Karpas-422 (cell line): ENCODE results near the gene STX18. TPM values are rescaled to one million over a fixed set of nuclear protein-coding genes. Genes with fewer than 3 reads are reported as not detected.
A peak's percentile ranks its signal among the peaks of the same experiment; 100 is the strongest.

Experiments
- DNase-seq: peaks from one replicate; pipeline ENCODE4 v3.0.0-alpha.2; 2015
- H2AFZ ChIP-seq: fragments of 200-600 bp; sonication (generic); 2 replicates; pipeline ENCODE4 v1.6.1; 2014; ENCODE audit warnings: antibody characterized with exemption, low read length, mixed read lengths
- H3K27ac ChIP-seq: fragments of 200-600 bp; sonication (generic); 2 replicates; pipeline ENCODE4 v1.5.1; 2014; ENCODE audit warnings: mild to moderate bottlenecking, low read length, moderate library complexity
- H3K27me3 ChIP-seq: fragments of 200-600 bp; sonication (generic); 2 replicates; pipeline ENCODE4 v1.6.1; 2014; ENCODE audit warnings: low read length, mixed read lengths
- H3K36me3 ChIP-seq: fragments of 200-600 bp; sonication (generic); 2 replicates; pipeline ENCODE4 v1.6.1; 2014; ENCODE audit warnings: low read length, mixed read lengths; ENCODE audit not compliant: insufficient read depth
- H3K4me1 ChIP-seq: fragments of 200-600 bp; sonication (generic); 2 replicates; pipeline ENCODE4 v1.6.1; 2014; ENCODE audit warnings: mild to moderate bottlenecking, low read length, mixed read lengths
- H3K4me2 ChIP-seq: fragments of 200-600 bp; sonication (generic); 2 replicates; pipeline ENCODE4 v1.6.1; 2014; ENCODE audit warnings: low read length, low read depth, mild to moderate bottlenecking; ENCODE audit not compliant: poor library complexity, severe bottlenecking
- H3K4me3 ChIP-seq: fragments of 200-600 bp; sonication (generic); 2 replicates; pipeline ENCODE4 v1.5.1; 2014; ENCODE audit warnings: mild to moderate bottlenecking, antibody characterized with exemption, low read length, mixed read lengths
- H3K79me2 ChIP-seq: fragments of 200-600 bp; sonication (generic); 2 replicates; pipeline ENCODE4 v1.6.1; 2014; ENCODE audit warnings: mild to moderate bottlenecking, low read length, mixed read lengths
- H3K9ac ChIP-seq: fragments of 200-600 bp; sonication (generic); 2 replicates; pipeline ENCODE4 v1.6.0; 2014; ENCODE audit warnings: low read length
- H3K9me2 ChIP-seq: fragments of 200-600 bp; sonication (generic), shearing (Covaris generic); replicated peaks from 2 replicates; pipeline ENCODE4 v1.6.0; 2014; ENCODE audit warnings: mild to moderate bottlenecking, low read length, moderate library complexity; ENCODE audit not compliant: insufficient read depth
- H3K9me3 ChIP-seq: fragments of 300-700, 200-600 bp; sonication (generic); 2 replicates; pipeline ENCODE4 v1.6.1; 2014; ENCODE audit warnings: low read length, mixed read lengths
- H4K20me1 ChIP-seq: fragments of 200-600 bp; sonication (generic); 2 replicates; pipeline ENCODE4 v1.6.1; 2014; ENCODE audit warnings: mild to moderate bottlenecking, antibody characterized with exemption, low read length, low read depth; ENCODE audit not compliant: insufficient read depth
- total RNA-seq: library from RNA; depleted of rRNA; stranded (reverse); fragments of >200 nt; shearing (Covaris generic); gene quantifications from 2 replicates; pipeline ENCODE4 v1.2.3, GENCODE V29; 2014; ENCODE audit warnings: low replicate concordance

Gene STX18
- total RNA-seq, 1 experiment from 2014 or later: 17.9 TPM

- H3K27me3 ChIP-seq: no peaks in the 10 kb centered on the region
- H3K4me1 ChIP-seq: peaks cover 16% of the 10 kb centered on the region
- no peak overlapping the region for H3K27ac ChIP-seq
- H3K79me2 ChIP-seq: no peaks in the 10 kb centered on the region
- H3K9me3 ChIP-seq: no peaks in the 10 kb centered on the region
- peak; percentile 78 for DNase-seq
- H2AFZ ChIP-seq: peak overlapping the region; percentile 69
- peak overlapping the region; percentile 60 for H3K9ac ChIP-seq
- H3K36me3 ChIP-seq: no peaks in the 10 kb centered on the region
- H3K9me2 ChIP-seq: no peaks in the 10 kb centered on the region
- peak overlapping the region; percentile 64 for H3K4me2 ChIP-seq
- no peaks in the 10 kb centered on the region for H4K20me1 ChIP-seq
- H3K4me3 ChIP-seq: peak overlapping the region; percentile 53
Measured at GRCh38 chr4:4395849-4396627, 145.8 kb downstream of the STX18 start.

GRCh38 chr4:4395371-4395770, 146.5 kb downstream of the STX18 start:
- no peak for DNase-seq
- H3K4me3 ChIP-seq: peak overlapping the region; percentile 53; the same call in 1 of the 2 replicates
- H3K9me3 ChIP-seq: no peaks in the 10 kb centered on the region
- peak overlapping the region; percentile 64 for H3K4me2 ChIP-seq
- no peaks in the 10 kb centered on the region for H4K20me1 ChIP-seq
- no peaks in the 10 kb centered on the region for H3K79me2 ChIP-seq
- no peak overlapping the region; the same call in 1 of the 2 replicates for H3K9ac ChIP-seq
- H3K27me3 ChIP-seq: no peaks in the 10 kb centered on the region
- no peak overlapping the region for H3K27ac ChIP-seq
- no peak overlapping the region for H2AFZ ChIP-seq
- no peaks in the 10 kb centered on the region for H3K9me2 ChIP-seq
- H3K36me3 ChIP-seq: no peaks in the 10 kb centered on the region
- H3K4me1 ChIP-seq: peaks cover 16% of the 10 kb centered on the region

DNA sequence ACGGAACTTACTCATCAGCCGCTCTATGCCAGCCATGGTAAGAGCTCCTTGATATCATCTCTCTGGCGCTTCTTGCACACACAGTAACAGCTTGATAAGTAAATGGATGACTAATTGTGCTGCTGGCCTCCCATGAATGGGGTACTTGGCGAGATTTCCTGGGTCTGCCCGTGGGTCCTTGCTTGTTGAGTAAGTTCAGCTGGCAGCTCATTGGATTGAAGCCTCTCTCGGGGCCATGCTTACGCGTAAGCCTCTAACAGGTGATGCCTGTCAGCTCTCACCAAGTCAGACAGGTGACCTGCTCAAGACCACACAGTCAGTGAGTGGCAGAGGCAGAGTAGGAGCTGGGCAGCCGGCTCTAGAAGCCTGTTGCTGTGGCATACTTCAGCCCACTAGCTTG, 147.2 kb downstream of the STX18 start:
- H3K4me3 ChIP-seq: no peak overlapping the region
- DNase-seq: no peak
- no peaks in the 10 kb centered on the region for H3K9me2 ChIP-seq
- H3K36me3 ChIP-seq: no peaks in the 10 kb centered on the region
- no peak overlapping the region for H3K9ac ChIP-seq
- H3K9me3 ChIP-seq: no peaks in the 10 kb centered on the region
- no peak overlapping the region for H3K27ac ChIP-seq
- no peaks in the 10 kb centered on the region for H4K20me1 ChIP-seq
- H3K79me2 ChIP-seq: no peaks in the 10 kb centered on the region
- H3K4me2 ChIP-seq: no peak overlapping the region
- peaks cover 16% of the 10 kb centered on the region for H3K4me1 ChIP-seq
- H3K27me3 ChIP-seq: no peaks in the 10 kb centered on the region
- H2AFZ ChIP-seq: no peak overlapping the region

GRCh38 chr4:4392501-4393183, 149.2 kb downstream of the STX18 start:
- no peaks in the 10 kb centered on the region for H3K36me3 ChIP-seq
- H4K20me1 ChIP-seq: no peaks in the 10 kb centered on the region
- no peak overlapping the region for H3K4me3 ChIP-seq
- no peak overlapping the region for H3K27ac ChIP-seq
- no peak overlapping the region for H2AFZ ChIP-seq
- H3K9me2 ChIP-seq: no peaks in the 10 kb centered on the region
- H3K4me1 ChIP-seq: peaks cover 16% of the 10 kb centered on the region
- no peaks in the 10 kb centered on the region for H3K9me3 ChIP-seq
- no peaks in the 10 kb centered on the region for H3K79me2 ChIP-seq
- H3K4me2 ChIP-seq: no peak overlapping the region
- H3K27me3 ChIP-seq: no peaks in the 10 kb centered on the region
- H3K9ac ChIP-seq: no peak overlapping the region
- DNase-seq: no peak

GRCh38 chr4:4391866-4392265, 150.0 kb downstream of the STX18 start:
- H3K36me3 ChIP-seq: no peaks in the 10 kb centered on the region
- no peak overlapping the region for H2AFZ ChIP-seq
- H3K79me2 ChIP-seq: no peaks in the 10 kb centered on the region
- no peak overlapping the region for H3K27ac ChIP-seq
- H3K4me2 ChIP-seq: no peak overlapping the region
- no peak overlapping the region for H3K9ac ChIP-seq
- no peaks in the 10 kb centered on the region for H3K27me3 ChIP-seq
- H4K20me1 ChIP-seq: no peaks in the 10 kb centered on the region
- H3K9me2 ChIP-seq: no peaks in the 10 kb centered on the region
- H3K4me3 ChIP-seq: no peak overlapping the region
- DNase-seq: no peak
- peaks cover 16% of the 10 kb centered on the region for H3K4me1 ChIP-seq
- H3K9me3 ChIP-seq: no peaks in the 10 kb centered on the region

- Histone ChIP-seq H3K27ac (no peak overlapping the region), H3K36me3 (no peaks in the 10 kb centered on the region), H3K4me2 (no peak overlapping the region), H3K4me1 (peaks cover 4% of the 10 kb centered on the region), H4K20me1 (no peaks in the 10 kb centered on the region), H3K27me3 (no peaks in the 10 kb centered on the region), H3K4me3 (no peak overlapping the region), H3K9me2 (no peaks in the 10 kb centered on the region), H3K79me2 (no peaks in the 10 kb centered on the region), H3K9ac (no peak overlapping the region), H2AFZ (no peak overlapping the region), H3K9me3 (no peaks in the 10 kb centered on the region)
- no peak for DNase-seq
Measured at GRCh38 chr4:4390515-4391240, 151.2 kb downstream of the STX18 start.

DNA sequence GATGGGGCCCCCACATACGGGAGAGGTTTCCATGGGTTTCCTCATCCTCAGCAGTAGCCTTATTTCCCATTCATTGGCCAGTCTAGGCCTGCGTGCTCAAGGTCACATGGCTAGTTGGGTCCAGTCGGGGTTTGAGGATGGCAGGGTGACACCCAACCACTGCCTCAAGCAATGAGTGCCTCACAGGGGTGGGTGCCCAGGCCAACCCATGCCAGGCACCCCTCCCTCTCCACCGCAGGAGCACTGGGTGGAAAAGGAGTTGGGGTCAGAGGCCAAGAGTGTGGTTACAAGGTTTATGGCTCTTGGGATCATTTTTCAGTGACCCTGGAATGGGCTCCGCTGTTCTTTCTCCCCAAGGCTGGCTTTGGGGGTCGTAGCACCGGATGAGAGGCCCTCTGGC, 151.8 kb downstream of the STX18 start:
- Histone ChIP-seq H3K9me3 (no peaks in the 10 kb centered on the region), H4K20me1 (no peaks in the 10 kb centered on the region), H3K9me2 (no peaks in the 10 kb centered on the region), H3K4me3 (no peak overlapping the region), H3K27ac (no peak overlapping the region), H3K27me3 (no peaks in the 10 kb centered on the region), H3K79me2 (no peaks in the 10 kb centered on the region), H3K4me2 (no peak overlapping the region), H3K4me1 (no peaks in the 10 kb centered on the region), H3K9ac (no peak overlapping the region), H3K36me3 (no peaks in the 10 kb centered on the region), H2AFZ (no peak overlapping the region)
- DNase-seq: no peak
